WTC11 (cell line): ENCODE measurements around the gene PLCL2. TPM values are rescaled to one million over a fixed set of nuclear protein-coding genes. Genes with fewer than 3 reads are reported as not detected.

ENCODE experiments used
- ATAC-seq: fragments of 200-7000 bp; cut with Tn5 transposase; 2 replicates; pipeline ENCODE4 v1.10.0; 2021; ENCODE audit warnings: mild to moderate bottlenecking, moderate library complexity
- CTCF ChIA-PET: fragments of 300-600 bp; sonication (Branson Sonifier 250); formaldehyde crosslinking; loops from one replicate; lab custom pipeline; 2021; ENCODE audit warnings: antibody characterized with exemption; lab: Charles Lee
- POLR2A ChIA-PET: fragments of 350-600 bp; sonication (Branson Sonifier 250); formaldehyde crosslinking; loops from one replicate; lab custom pipeline; 2021; ENCODE audit warnings: antibody characterized with exemption; lab: Charles Lee
- DNase-seq: peaks from one replicate; pipeline ENCODE4 v3.0.0; 2021; ENCODE audit warnings: low spot score
- H3K27ac Mint-ChIP-seq: 2 replicates; pipeline ENCODE4 v1.8.0; 2021; ENCODE audit warnings: mixed read lengths
- H3K27me3 Mint-ChIP-seq: 2 replicates; pipeline ENCODE4 v1.8.0; 2021; ENCODE audit warnings: low read depth, mild to moderate bottlenecking, moderate library complexity, mixed read lengths
- H3K36me3 Mint-ChIP-seq: 2 replicates; pipeline ENCODE4 v1.8.0; 2021; ENCODE audit warnings: mixed read lengths
- H3K4me1 Mint-ChIP-seq: 2 replicates; pipeline ENCODE4 v1.8.0; 2022; ENCODE audit warnings: mixed read lengths
- H3K4me3 Mint-ChIP-seq: 2 replicates; pipeline ENCODE4 v1.8.0; 2021; ENCODE audit warnings: mild to moderate bottlenecking, moderate library complexity, mixed read lengths
- H3K9me3 Mint-ChIP-seq: 2 replicates; pipeline ENCODE4 v1.8.0; 2021; ENCODE audit warnings: mixed read lengths
- CREB1 ChIP-seq: sonication (generic); formaldehyde crosslinking; IDR thresholded peaks from 2 replicates; pipeline ENCODE4 v1.8.0; 2023; ENCODE audit warnings: mild to moderate bottlenecking, missing genetic modification reagents
- FOXJ3 ChIP-seq: sonication (generic); formaldehyde crosslinking; IDR thresholded peaks from 2 replicates; pipeline ENCODE4 v1.9.0; 2021; ENCODE audit warnings: missing genetic modification reagents, mild to moderate bottlenecking, borderline replicate concordance
- GABPB1 ChIP-seq: sonication (generic); formaldehyde crosslinking; IDR thresholded peaks from 2 replicates; pipeline ENCODE4 v1.8.1; 2023; ENCODE audit warnings: mild to moderate bottlenecking, missing genetic modification reagents
- IRF2 ChIP-seq: sonication (generic); formaldehyde crosslinking; IDR thresholded peaks from 2 replicates; pipeline ENCODE4 v1.8.0; 2022; ENCODE audit warnings: low read depth, missing genetic modification reagents, borderline replicate concordance
- JUN ChIP-seq: sonication (generic); formaldehyde crosslinking; IDR thresholded peaks from 2 replicates; pipeline ENCODE4 v1.8.0; 2023; ENCODE audit warnings: mild to moderate bottlenecking, missing genetic modification reagents
- KAT7 ChIP-seq: sonication (generic); formaldehyde crosslinking; IDR thresholded peaks from 2 replicates; pipeline ENCODE4 v1.8.1; 2023; ENCODE audit warnings: missing genetic modification reagents, mild to moderate bottlenecking, borderline replicate concordance
- NR2C2 ChIP-seq: sonication (generic); formaldehyde crosslinking; IDR thresholded peaks from 2 replicates; pipeline ENCODE4 v1.8.0; 2022; ENCODE audit warnings: mild to moderate bottlenecking, missing genetic modification reagents
- RELA ChIP-seq: sonication (generic); formaldehyde crosslinking; IDR thresholded peaks from 2 replicates; pipeline ENCODE4 v1.8.1; 2022; ENCODE audit warnings: missing genetic modification reagents, mild to moderate bottlenecking, borderline replicate concordance
- RORB ChIP-seq: fragments of 250-450 bp; sonication (Bioruptor Pico); IDR thresholded peaks from 2 replicates; pipeline ENCODE4 v1.9.0; 2021; ENCODE audit warnings: mild to moderate bottlenecking
- SMAD4 ChIP-seq: sonication (generic); formaldehyde crosslinking; IDR thresholded peaks from 2 replicates; pipeline ENCODE4 v1.8.0; 2022; ENCODE audit warnings: mild to moderate bottlenecking, missing genetic modification reagents
- SP1 ChIP-seq: sonication (generic); formaldehyde crosslinking; conservative IDR thresholded peaks from 2 replicates; pipeline ENCODE4 v1.8.1; 2022; ENCODE audit warnings: missing genetic modification reagents
- TCF7 ChIP-seq: sonication (generic); formaldehyde crosslinking; IDR thresholded peaks from 2 replicates; pipeline ENCODE4 v1.8.0; 2022; ENCODE audit warnings: mild to moderate bottlenecking, low read depth, missing genetic modification reagents, moderate library complexity
- TP53 ChIP-seq: sonication (generic); formaldehyde crosslinking; IDR thresholded peaks from 2 replicates; pipeline ENCODE4 v1.8.1; 2023; ENCODE audit warnings: mild to moderate bottlenecking, missing genetic modification reagents
- ZNF138 ChIP-seq: sonication (generic); formaldehyde crosslinking; conservative IDR thresholded peaks from 2 replicates; pipeline ENCODE4 v1.8.1; 2022; ENCODE audit warnings: mild to moderate bottlenecking, moderate library complexity, missing genetic modification reagents
- ZNF317 ChIP-seq: sonication (generic); formaldehyde crosslinking; IDR thresholded peaks from 2 replicates; pipeline ENCODE4 v1.8.1; 2023; ENCODE audit warnings: low read depth, mild to moderate bottlenecking, moderate library complexity, missing genetic modification reagents, borderline replicate concordance
- ZNF416 ChIP-seq: fragments of 250-450 bp; sonication (Bioruptor Pico); IDR thresholded peaks from 2 replicates; pipeline ENCODE4 v1.9.0; 2021; ENCODE audit warnings: mild to moderate bottlenecking, inconsistent platforms
- total RNA-seq: library from RNA; stranded (reverse); gene quantifications from 3 replicates; pipeline ENCODE4 v1.2.3, GENCODE V29; 2021
- TF ChIP-seq, protein P1 (sequence below): sonication (generic); formaldehyde crosslinking; IDR thresholded peaks from 2 replicates; pipeline ENCODE4 v1.8.1; 2022; ENCODE audit warnings: low read depth, mild to moderate bottlenecking, moderate library complexity, missing genetic modification reagents, borderline replicate concordance
- TF ChIP-seq, protein P2 (sequence below): sonication (generic); formaldehyde crosslinking; IDR thresholded peaks from 2 replicates; pipeline ENCODE4 v1.8.1; 2022; ENCODE audit warnings: missing genetic modification reagents, borderline replicate concordance
- TF ChIP-seq, protein P3 (sequence below): fragments of 250-450 bp; sonication (Bioruptor Pico); IDR thresholded peaks from 2 replicates; pipeline ENCODE4 v1.9.0; 2021; ENCODE audit warnings: mild to moderate bottlenecking
- TF ChIP-seq, protein P4 (sequence below): sonication (generic); formaldehyde crosslinking; IDR thresholded peaks from 2 replicates; pipeline ENCODE4 v1.8.0; 2022; ENCODE audit warnings: mild to moderate bottlenecking, missing genetic modification reagents
- TF ChIP-seq, protein P5 (sequence below): sonication (generic); formaldehyde crosslinking; IDR thresholded peaks from 2 replicates; pipeline ENCODE4 v1.8.0; 2023; ENCODE audit warnings: missing genetic modification reagents
- TF ChIP-seq, protein P6 (sequence below): sonication (generic); formaldehyde crosslinking; IDR thresholded peaks from 2 replicates; pipeline ENCODE4 v1.8.0; 2022; ENCODE audit warnings: mild to moderate bottlenecking, missing genetic modification reagents
- TF ChIP-seq, protein P7 (sequence below): sonication (generic); formaldehyde crosslinking; IDR thresholded peaks from 2 replicates; pipeline ENCODE4 v1.8.0; 2022; ENCODE audit warnings: mild to moderate bottlenecking, missing genetic modification reagents

Gene PLCL2
- total RNA-seq, 1 experiment from 2014 or later, result 11.8 TPM

DNA sequence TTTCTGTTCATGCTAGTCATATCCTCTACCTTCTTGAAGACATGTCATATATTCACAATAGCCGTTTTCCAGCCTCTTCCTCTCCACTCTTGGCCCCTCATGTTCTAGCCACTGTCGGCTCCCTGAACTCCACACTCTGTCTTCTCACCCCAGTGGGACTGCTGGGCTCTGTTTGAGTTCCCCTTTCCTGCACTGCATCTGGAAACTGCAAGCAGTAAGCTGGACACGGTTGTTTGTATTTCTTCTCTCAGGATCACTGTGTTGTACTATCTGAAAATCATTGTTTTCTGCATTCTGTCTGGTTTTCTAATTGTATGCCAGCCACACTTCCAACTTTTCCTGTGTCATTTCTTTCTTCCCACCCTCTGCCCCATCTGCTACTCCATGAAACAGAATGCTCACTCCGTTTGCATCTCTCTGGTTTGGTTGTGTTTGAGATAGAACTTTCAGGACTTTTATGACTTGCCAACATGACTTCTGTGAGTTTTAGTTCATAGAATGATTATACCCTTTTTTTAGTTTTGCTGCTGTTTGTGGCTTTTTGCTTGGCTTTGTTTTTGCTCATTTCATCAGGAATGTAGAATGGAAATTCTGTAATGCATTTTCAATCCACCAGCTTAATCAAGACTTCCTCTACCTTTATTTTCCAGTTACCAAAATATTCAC, 192.3 kb downstream of the PLCL2 start:
- DNase-seq, result no peak
- H3K27ac Mint-ChIP-seq, result no peak overlapping the region
- ATAC-seq, result no peak
- H3K27me3 Mint-ChIP-seq, result no peaks in the 10 kb centered on the region
- POLR2A ChIA-PET, result no interaction called here
- H3K36me3 Mint-ChIP-seq, result no peaks in the 10 kb centered on the region
- H3K4me3 Mint-ChIP-seq, result no peak overlapping the region
- CTCF ChIA-PET, result no interaction called here
- TF ChIP-seq RELA, result no peak
- no peak for TF ChIP-seq SP1 (CRISPR knock-in tag)
- no peak for TF ChIP-seq NR2C2
- TF ChIP-seq, protein P1, sequence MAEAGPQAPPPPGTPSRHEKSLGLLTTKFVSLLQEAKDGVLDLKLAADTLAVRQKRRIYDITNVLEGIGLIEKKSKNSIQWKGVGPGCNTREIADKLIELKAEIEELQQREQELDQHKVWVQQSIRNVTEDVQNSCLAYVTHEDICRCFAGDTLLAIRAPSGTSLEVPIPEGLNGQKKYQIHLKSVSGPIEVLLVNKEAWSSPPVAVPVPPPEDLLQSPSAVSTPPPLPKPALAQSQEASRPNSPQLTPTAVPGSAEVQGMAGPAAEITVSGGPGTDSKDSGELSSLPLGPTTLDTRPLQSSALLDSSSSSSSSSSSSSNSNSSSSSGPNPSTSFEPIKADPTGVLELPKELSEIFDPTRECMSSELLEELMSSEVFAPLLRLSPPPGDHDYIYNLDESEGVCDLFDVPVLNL (CRISPR knock-in tag), result no peak
- no peak for TF ChIP-seq ZNF138 (CRISPR knock-in tag)
- TF ChIP-seq, protein P2, sequence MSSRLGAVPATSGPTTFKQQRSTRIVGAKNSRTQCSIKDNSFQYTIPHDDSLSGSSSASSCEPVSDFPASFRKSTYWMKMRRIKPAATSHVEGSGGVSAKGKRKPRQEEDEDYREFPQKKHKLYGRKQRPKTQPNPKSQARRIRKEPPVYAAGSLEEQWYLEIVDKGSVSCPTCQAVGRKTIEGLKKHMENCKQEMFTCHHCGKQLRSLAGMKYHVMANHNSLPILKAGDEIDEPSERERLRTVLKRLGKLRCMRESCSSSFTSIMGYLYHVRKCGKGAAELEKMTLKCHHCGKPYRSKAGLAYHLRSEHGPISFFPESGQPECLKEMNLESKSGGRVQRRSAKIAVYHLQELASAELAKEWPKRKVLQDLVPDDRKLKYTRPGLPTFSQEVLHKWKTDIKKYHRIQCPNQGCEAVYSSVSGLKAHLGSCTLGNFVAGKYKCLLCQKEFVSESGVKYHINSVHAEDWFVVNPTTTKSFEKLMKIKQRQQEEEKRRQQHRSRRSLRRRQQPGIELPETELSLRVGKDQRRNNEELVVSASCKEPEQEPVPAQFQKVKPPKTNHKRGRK, result no peak
- no peak for TF ChIP-seq CREB1 (CRISPR knock-in tag)
- no peak for TF ChIP-seq ZNF416 (CRISPR knock-in tag)
- TF ChIP-seq RORB (CRISPR knock-in tag), result no peak
- no peaks in the 10 kb centered on the region for H3K4me1 Mint-ChIP-seq
- peaks cover 8% of the 10 kb centered on the region for H3K9me3 Mint-ChIP-seq

DNA sequence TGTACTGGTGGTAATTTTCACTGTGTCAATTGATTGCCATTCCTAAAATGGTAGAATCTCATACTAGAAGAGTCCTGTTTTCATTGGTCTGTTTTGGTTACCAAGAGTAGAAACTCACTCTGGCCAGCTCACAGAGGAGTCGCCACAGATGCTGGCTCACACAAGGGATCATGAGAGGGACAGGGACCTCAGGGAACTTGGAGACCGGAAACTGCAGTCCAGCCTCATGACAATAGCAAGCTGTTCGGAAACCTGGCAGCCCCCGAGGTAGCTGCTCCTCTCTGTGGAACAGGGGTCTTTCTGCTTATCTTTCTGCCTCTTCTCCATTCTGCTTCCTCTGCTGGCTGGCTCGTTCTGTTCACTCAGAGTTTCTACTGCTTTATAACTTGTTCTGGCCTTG, 192.9 kb downstream of the PLCL2 start:
- Mint-ChIP-seq H3K4me3 (no peak overlapping the region), H3K4me1 (no peaks in the 10 kb centered on the region)
- TF ChIP-seq, protein P3, sequence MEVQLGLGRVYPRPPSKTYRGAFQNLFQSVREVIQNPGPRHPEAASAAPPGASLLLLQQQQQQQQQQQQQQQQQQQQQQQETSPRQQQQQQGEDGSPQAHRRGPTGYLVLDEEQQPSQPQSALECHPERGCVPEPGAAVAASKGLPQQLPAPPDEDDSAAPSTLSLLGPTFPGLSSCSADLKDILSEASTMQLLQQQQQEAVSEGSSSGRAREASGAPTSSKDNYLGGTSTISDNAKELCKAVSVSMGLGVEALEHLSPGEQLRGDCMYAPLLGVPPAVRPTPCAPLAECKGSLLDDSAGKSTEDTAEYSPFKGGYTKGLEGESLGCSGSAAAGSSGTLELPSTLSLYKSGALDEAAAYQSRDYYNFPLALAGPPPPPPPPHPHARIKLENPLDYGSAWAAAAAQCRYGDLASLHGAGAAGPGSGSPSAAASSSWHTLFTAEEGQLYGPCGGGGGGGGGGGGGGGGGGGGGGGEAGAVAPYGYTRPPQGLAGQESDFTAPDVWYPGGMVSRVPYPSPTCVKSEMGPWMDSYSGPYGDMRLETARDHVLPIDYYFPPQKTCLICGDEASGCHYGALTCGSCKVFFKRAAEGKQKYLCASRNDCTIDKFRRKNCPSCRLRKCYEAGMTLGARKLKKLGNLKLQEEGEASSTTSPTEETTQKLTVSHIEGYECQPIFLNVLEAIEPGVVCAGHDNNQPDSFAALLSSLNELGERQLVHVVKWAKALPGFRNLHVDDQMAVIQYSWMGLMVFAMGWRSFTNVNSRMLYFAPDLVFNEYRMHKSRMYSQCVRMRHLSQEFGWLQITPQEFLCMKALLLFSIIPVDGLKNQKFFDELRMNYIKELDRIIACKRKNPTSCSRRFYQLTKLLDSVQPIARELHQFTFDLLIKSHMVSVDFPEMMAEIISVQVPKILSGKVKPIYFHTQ (CRISPR knock-in tag), result no peak
- TF ChIP-seq, protein P4, sequence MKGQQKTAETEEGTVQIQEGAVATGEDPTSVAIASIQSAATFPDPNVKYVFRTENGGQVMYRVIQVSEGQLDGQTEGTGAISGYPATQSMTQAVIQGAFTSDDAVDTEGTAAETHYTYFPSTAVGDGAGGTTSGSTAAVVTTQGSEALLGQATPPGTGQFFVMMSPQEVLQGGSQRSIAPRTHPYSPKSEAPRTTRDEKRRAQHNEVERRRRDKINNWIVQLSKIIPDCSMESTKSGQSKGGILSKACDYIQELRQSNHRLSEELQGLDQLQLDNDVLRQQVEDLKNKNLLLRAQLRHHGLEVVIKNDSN (CRISPR knock-in tag), result no peak
- TF ChIP-seq KAT7 (CRISPR knock-in tag) (no peak), ZNF317 (no peak), GABPB1 (CRISPR knock-in tag) (no peak), TP53 (CRISPR knock-in tag) (no peak), SMAD4 (CRISPR knock-in tag) (no peak), IRF2 (CRISPR knock-in tag) (no peak), TCF7 (CRISPR knock-in tag) (no peak), JUN (CRISPR knock-in tag) (no peak), FOXJ3 (CRISPR knock-in tag) (no peak)
- TF ChIP-seq, protein P5, sequence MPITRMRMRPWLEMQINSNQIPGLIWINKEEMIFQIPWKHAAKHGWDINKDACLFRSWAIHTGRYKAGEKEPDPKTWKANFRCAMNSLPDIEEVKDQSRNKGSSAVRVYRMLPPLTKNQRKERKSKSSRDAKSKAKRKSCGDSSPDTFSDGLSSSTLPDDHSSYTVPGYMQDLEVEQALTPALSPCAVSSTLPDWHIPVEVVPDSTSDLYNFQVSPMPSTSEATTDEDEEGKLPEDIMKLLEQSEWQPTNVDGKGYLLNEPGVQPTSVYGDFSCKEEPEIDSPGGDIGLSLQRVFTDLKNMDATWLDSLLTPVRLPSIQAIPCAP (CRISPR knock-in tag), result no peak
- TF ChIP-seq, protein P6, sequence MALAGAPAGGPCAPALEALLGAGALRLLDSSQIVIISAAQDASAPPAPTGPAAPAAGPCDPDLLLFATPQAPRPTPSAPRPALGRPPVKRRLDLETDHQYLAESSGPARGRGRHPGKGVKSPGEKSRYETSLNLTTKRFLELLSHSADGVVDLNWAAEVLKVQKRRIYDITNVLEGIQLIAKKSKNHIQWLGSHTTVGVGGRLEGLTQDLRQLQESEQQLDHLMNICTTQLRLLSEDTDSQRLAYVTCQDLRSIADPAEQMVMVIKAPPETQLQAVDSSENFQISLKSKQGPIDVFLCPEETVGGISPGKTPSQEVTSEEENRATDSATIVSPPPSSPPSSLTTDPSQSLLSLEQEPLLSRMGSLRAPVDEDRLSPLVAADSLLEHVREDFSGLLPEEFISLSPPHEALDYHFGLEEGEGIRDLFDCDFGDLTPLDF (CRISPR knock-in tag), result no peak
- TF ChIP-seq, protein P7, sequence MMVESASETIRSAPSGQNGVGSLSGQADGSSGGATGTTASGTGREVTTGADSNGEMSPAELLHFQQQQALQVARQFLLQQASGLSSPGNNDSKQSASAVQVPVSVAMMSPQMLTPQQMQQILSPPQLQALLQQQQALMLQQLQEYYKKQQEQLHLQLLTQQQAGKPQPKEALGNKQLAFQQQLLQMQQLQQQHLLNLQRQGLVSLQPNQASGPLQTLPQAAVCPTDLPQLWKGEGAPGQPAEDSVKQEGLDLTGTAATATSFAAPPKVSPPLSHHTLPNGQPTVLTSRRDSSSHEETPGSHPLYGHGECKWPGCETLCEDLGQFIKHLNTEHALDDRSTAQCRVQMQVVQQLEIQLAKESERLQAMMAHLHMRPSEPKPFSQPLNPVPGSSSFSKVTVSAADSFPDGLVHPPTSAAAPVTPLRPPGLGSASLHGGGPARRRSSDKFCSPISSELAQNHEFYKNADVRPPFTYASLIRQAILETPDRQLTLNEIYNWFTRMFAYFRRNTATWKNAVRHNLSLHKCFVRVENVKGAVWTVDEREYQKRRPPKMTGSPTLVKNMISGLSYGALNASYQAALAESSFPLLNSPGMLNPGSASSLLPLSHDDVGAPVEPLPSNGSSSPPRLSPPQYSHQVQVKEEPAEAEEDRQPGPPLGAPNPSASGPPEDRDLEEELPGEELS (CRISPR knock-in tag), result no peak
- TF ChIP-seq, all 79 proteins: peak for 0
- peaks cover 8% of the 10 kb centered on the region for H3K9me3 Mint-ChIP-seq
- no peaks in the 10 kb centered on the region for H3K36me3 Mint-ChIP-seq
- POLR2A ChIA-PET, result no interaction called here
- DNase-seq (no peak), ATAC-seq (no peak)
- peak overlapping the region; percentile 64 for H3K27ac Mint-ChIP-seq
- no peaks in the 10 kb centered on the region for H3K27me3 Mint-ChIP-seq
- CTCF ChIA-PET, result no interaction called here
